Trophoblast cell (in vitro differentiated cells and primary cell): ENCODE data around the gene SMYD3.

ENCODE experiments used
- DNase-seq, 2 donors: peaks; one replicate each; pipeline ENCODE4 v3.0.0-alpha.2; 2016
- H2AFZ ChIP-seq: 2 replicates; pipeline ENCODE4 v1.6.1; 2013; ENCODE audit warnings: low read length, moderate library complexity, mild to moderate bottlenecking; ENCODE audit not compliant: insufficient read depth, poor library complexity
- H2AK5ac ChIP-seq: 2 replicates; pipeline ENCODE4 v1.6.1; 2013; ENCODE audit warnings: mild to moderate bottlenecking, low read length
- H2BK120ac ChIP-seq: 2 replicates; pipeline ENCODE4 v1.6.1; 2013; ENCODE audit warnings: low read length, mild to moderate bottlenecking, moderate library complexity; ENCODE audit not compliant: insufficient read depth, poor library complexity
- H2BK12ac ChIP-seq: 2 replicates; pipeline ENCODE4 v1.6.1; 2013; ENCODE audit warnings: mild to moderate bottlenecking, low read length, moderate library complexity
- H2BK5ac ChIP-seq: 2 replicates; pipeline ENCODE4 v1.6.1; 2013; ENCODE audit warnings: low read length, low read depth, moderate library complexity, mild to moderate bottlenecking; ENCODE audit not compliant: poor library complexity
- H3K14ac ChIP-seq: 2 replicates; pipeline ENCODE4 v1.6.1; 2013; ENCODE audit warnings: mild to moderate bottlenecking, low read length
- H3K18ac ChIP-seq: 2 replicates; pipeline ENCODE4 v1.6.1; 2013; ENCODE audit warnings: mild to moderate bottlenecking, low read length
- H3K23ac ChIP-seq: 2 replicates; pipeline ENCODE4 v1.6.1; 2013; ENCODE audit warnings: low read length
- H3K27ac ChIP-seq: 2 replicates; pipeline ENCODE4 v1.5.1; 2013; ENCODE audit warnings: low read depth, mild to moderate bottlenecking, inconsistent platforms, low read length, moderate library complexity
- H3K27me3 ChIP-seq: 2 replicates; pipeline ENCODE4 v1.6.1; 2013; ENCODE audit warnings: inconsistent platforms, mild to moderate bottlenecking, low read length, moderate library complexity; ENCODE audit not compliant: insufficient read depth
- H3K36me3 ChIP-seq, 2 experiments: 1 replicate in 1 of 2; 2 replicates in 1 of 2; pipeline ENCODE4 v1.6.1; 2013; ENCODE audit warnings: low read length in 2 of 2, mild to moderate bottlenecking in 2 of 2, moderate library complexity in 1 of 2; ENCODE audit not compliant: insufficient read depth in 2 of 2, control insufficient read depth in 1 of 2
- H3K4ac ChIP-seq: 2 replicates; pipeline ENCODE4 v1.6.1; 2013; ENCODE audit warnings: low read depth, mild to moderate bottlenecking, low read length, moderate library complexity
- H3K4me1 ChIP-seq, 2 experiments: 1 replicate in 1 of 2; 2 replicates in 1 of 2; pipeline ENCODE4 v1.6.1; 2013; ENCODE audit warnings: low read length in 2 of 2, mild to moderate bottlenecking in 2 of 2, moderate library complexity in 1 of 2; ENCODE audit not compliant: insufficient read depth in 2 of 2, control insufficient read depth in 1 of 2
- H3K4me2 ChIP-seq: 2 replicates; pipeline ENCODE4 v1.6.1; 2013; ENCODE audit warnings: inconsistent platforms, mild to moderate bottlenecking, low read length, moderate library complexity
- H3K4me3 ChIP-seq: 2 replicates; pipeline ENCODE4 v1.5.1; 2013; ENCODE audit warnings: mild to moderate bottlenecking, low read depth, low read length, inconsistent platforms
- H3K79me1 ChIP-seq: one replicate; pipeline ENCODE4 v1.6.1; 2013; ENCODE audit warnings: low read length
- H3K79me2 ChIP-seq: 2 replicates; pipeline ENCODE4 v1.6.1; 2013; ENCODE audit warnings: low read length, mild to moderate bottlenecking; ENCODE audit not compliant: control insufficient read depth, insufficient read depth, poor library complexity
- H3K9ac ChIP-seq: 2 replicates; pipeline ENCODE4 v1.6.1; 2013; ENCODE audit warnings: mild to moderate bottlenecking, low read length
- H3K9me3 ChIP-seq: 2 replicates; pipeline ENCODE4 v1.6.1; 2013; ENCODE audit warnings: low read depth, mild to moderate bottlenecking, control low read depth, inconsistent platforms, low read length; ENCODE audit not compliant: insufficient read depth
- H4K12ac ChIP-seq: 2 replicates; pipeline ENCODE4 v1.6.1; 2013; ENCODE audit warnings: low read depth, mild to moderate bottlenecking, low read length, moderate library complexity
- H4K8ac ChIP-seq: 2 replicates; pipeline ENCODE4 v1.6.1; 2013; ENCODE audit warnings: low read depth, mild to moderate bottlenecking, low read length, moderate library complexity
- H4K91ac ChIP-seq: one replicate; pipeline ENCODE4 v1.6.1; 2013; ENCODE audit warnings: low read depth, mild to moderate bottlenecking, low read length, moderate library complexity
- WGBS: extraction: QIAGEN DNeasy Blood & Tissue Kit; methylation state at CpG from one replicate; pipeline ENCODE4 v1.1.7; 2013; ENCODE audit warnings: missing lambda C conversion rate; ENCODE audit not compliant: insufficient read length, insufficient coverage; ENCODE audit errors: extremely low coverage; 5-methylcytosine and 5-hydroxymethylcytosine counted together

SMYD3 gene

GRCh38 chr1:246145900-246146299, 361.2 kb downstream of the SMYD3 start:
- no peak for DNase-seq
- no CpG with 5 or more reads among the region's 4 CpGs for WGBS
- no peak overlapping the region for H4K8ac ChIP-seq
- no peak overlapping the region for H2BK12ac ChIP-seq
- H3K79me1 ChIP-seq, result no peaks in the 10 kb centered on the region
- H3K4me1 ChIP-seq, result peaks cover 0 to under 1% of the 10 kb centered on the region in 2 experiments
- no peak overlapping the region for H3K4me3 ChIP-seq
- no peak overlapping the region for H2AK5ac ChIP-seq
- no peak overlapping the region for H3K27ac ChIP-seq
- H3K27me3 ChIP-seq, result no peaks in the 10 kb centered on the region
- no peaks in the 10 kb centered on the region for H3K36me3 ChIP-seq
- no peak overlapping the region for H2BK120ac ChIP-seq
- H2AFZ ChIP-seq, result no peak overlapping the region
- no peak overlapping the region for H3K23ac ChIP-seq
- no peak overlapping the region for H4K12ac ChIP-seq
- no peaks in the 10 kb centered on the region for H3K9me3 ChIP-seq
- no peak overlapping the region for H2BK5ac ChIP-seq
- H3K9ac ChIP-seq, result no peak overlapping the region
- no peak overlapping the region for H3K4ac ChIP-seq
- no peaks in the 10 kb centered on the region for H3K79me2 ChIP-seq
- H3K18ac ChIP-seq, result no peak overlapping the region
- H4K91ac ChIP-seq, result no peak overlapping the region
- H3K4me2 ChIP-seq, result no peak overlapping the region
- no peak overlapping the region for H3K14ac ChIP-seq

- H3K27ac ChIP-seq, result no peak overlapping the region
- no peaks in the 10 kb centered on the region for H3K79me2 ChIP-seq
- H3K23ac ChIP-seq, result no peak overlapping the region
- H3K4me2 ChIP-seq, result no peak overlapping the region
- no peak overlapping the region for H2AFZ ChIP-seq
- DNase-seq, result no peak
- H3K4me3 ChIP-seq, result no peak overlapping the region
- no peaks in the 10 kb centered on the region for H3K9me3 ChIP-seq
- no peak overlapping the region for H2BK12ac ChIP-seq
- H2BK5ac ChIP-seq, result no peak overlapping the region
- H3K18ac ChIP-seq, result no peak overlapping the region
- H3K9ac ChIP-seq, result no peak overlapping the region
- H3K4me1 ChIP-seq, result peaks cover 4 to 5% of the 10 kb centered on the region in 2 experiments
- peaks cover 0 to 2% of the 10 kb centered on the region in 2 experiments for H3K36me3 ChIP-seq
- H3K4ac ChIP-seq, result no peak overlapping the region
- H4K8ac ChIP-seq, result no peak overlapping the region
- WGBS, result no CpG with 5 or more reads among the region's 3 CpGs
- no peak overlapping the region for H4K91ac ChIP-seq
- H2AK5ac ChIP-seq, result no peak overlapping the region
- H3K14ac ChIP-seq, result no peak overlapping the region
- no peak overlapping the region for H2BK120ac ChIP-seq
- peaks cover 2% of the 10 kb centered on the region for H3K79me1 ChIP-seq
- no peak overlapping the region for H4K12ac ChIP-seq
- no peaks in the 10 kb centered on the region for H3K27me3 ChIP-seq
Measured at GRCh38 chr1:246144931-246145330, 362.1 kb downstream of the SMYD3 start.

- H3K4ac ChIP-seq, result no peak overlapping the region
- H3K9ac ChIP-seq, result no peak overlapping the region
- no peak overlapping the region for H3K27ac ChIP-seq
- peak; percentile 76 to 88 for DNase-seq
- H3K18ac ChIP-seq, result no peak overlapping the region
- H3K4me2 ChIP-seq, result no peak overlapping the region
- peaks cover 2% of the 10 kb centered on the region for H3K79me1 ChIP-seq
- peaks cover 0 to 2% of the 10 kb centered on the region in 2 experiments for H3K36me3 ChIP-seq
- no peaks in the 10 kb centered on the region for H3K79me2 ChIP-seq
- H3K23ac ChIP-seq, result no peak overlapping the region
- no peak overlapping the region for H2BK5ac ChIP-seq
- no peaks in the 10 kb centered on the region for H3K27me3 ChIP-seq
- H4K91ac ChIP-seq, result no peak overlapping the region
- H2BK120ac ChIP-seq, result no peak overlapping the region
- H3K4me3 ChIP-seq, result no peak overlapping the region
- no peak overlapping the region for H3K14ac ChIP-seq
- peaks cover 4 to 5% of the 10 kb centered on the region in 2 experiments for H3K4me1 ChIP-seq
- no CpG with 5 or more reads among the region's 10 CpGs for WGBS
- no peaks in the 10 kb centered on the region for H3K9me3 ChIP-seq
- H4K8ac ChIP-seq, result no peak overlapping the region
- H2AFZ ChIP-seq, result no peak overlapping the region
- no peak overlapping the region for H2AK5ac ChIP-seq
- no peak overlapping the region for H2BK12ac ChIP-seq
- H4K12ac ChIP-seq, result no peak overlapping the region
Measured at GRCh38 chr1:246142320-246142893, 364.7 kb downstream of the SMYD3 start.

GRCh38 chr1:246141306-246141705, 365.8 kb downstream of the SMYD3 start:
- Histone ChIP-seq H3K27me3 (no peaks in the 10 kb centered on the region), H3K79me2 (no peaks in the 10 kb centered on the region), H3K18ac (no peak overlapping the region), H3K23ac (no peak overlapping the region), H4K91ac (no peak overlapping the region), H4K12ac (no peak overlapping the region), H3K9ac (no peak overlapping the region), H3K4me3 (no peak overlapping the region), H2BK120ac (no peak overlapping the region), H2BK5ac (no peak overlapping the region), H3K4me2 (no peak overlapping the region), H3K14ac (no peak overlapping the region), H2AK5ac (no peak overlapping the region), H4K8ac (no peak overlapping the region), H3K79me1 (peaks cover 2% of the 10 kb centered on the region), H2BK12ac (no peak overlapping the region), H3K4me1 (peaks cover 4 to 5% of the 10 kb centered on the region in 2 experiments), H3K36me3 (peaks cover 0 to 2% of the 10 kb centered on the region in 2 experiments), H3K9me3 (no peaks in the 10 kb centered on the region), H2AFZ (no peak overlapping the region), H3K4ac (no peak overlapping the region), H3K27ac (no peak overlapping the region)
- WGBS, result no CpG with 5 or more reads among the region's 4 CpGs
- no peak for DNase-seq
